VCaP (cell line): ENCODE measurements around the gene VAMP1.
A peak's percentile ranks its signal among the peaks of the same experiment; 100 is the strongest.
"Not testable (repeated sequence)": the region's sequence is repeated elsewhere in the genome, so short reads cannot be mapped to it uniquely, and the experiment has no call there.

Source experiments
- H3K27ac ChIP-seq: fragments of 450-650 bp; 2 replicates; pipeline ENCODE4 v1.5.1; 2017
- TF ChIP-seq, protein P1 (sequence below): fragments of 450-650 bp; conservative IDR thresholded peaks from 2 replicates; pipeline ENCODE4 v1.5.1; 2017; ENCODE audit warnings: mild to moderate bottlenecking, moderate library complexity

The VAMP1 gene

DNA sequence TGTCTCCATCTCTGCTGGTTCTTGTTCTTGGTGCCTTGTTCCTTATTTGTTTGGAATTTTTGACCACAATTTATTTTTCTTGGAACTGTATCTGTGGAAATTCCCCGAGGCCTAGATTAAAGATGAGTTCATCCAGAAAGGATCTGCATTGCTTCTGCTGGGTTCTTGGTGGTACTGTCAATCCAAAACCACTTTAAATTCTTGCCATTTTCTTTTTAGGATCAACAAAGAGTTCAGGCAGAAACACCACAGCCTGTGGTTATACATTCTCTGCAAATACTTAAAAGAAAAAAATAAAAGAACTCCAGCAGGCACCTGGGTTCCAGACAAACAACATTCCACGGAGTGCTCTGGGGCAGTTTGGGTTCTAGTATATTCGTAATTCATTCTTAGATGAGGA lies 6.0 kb upstream of the VAMP1 start:
- no peak overlapping the region for H3K27ac ChIP-seq
- TF ChIP-seq, protein P1, sequence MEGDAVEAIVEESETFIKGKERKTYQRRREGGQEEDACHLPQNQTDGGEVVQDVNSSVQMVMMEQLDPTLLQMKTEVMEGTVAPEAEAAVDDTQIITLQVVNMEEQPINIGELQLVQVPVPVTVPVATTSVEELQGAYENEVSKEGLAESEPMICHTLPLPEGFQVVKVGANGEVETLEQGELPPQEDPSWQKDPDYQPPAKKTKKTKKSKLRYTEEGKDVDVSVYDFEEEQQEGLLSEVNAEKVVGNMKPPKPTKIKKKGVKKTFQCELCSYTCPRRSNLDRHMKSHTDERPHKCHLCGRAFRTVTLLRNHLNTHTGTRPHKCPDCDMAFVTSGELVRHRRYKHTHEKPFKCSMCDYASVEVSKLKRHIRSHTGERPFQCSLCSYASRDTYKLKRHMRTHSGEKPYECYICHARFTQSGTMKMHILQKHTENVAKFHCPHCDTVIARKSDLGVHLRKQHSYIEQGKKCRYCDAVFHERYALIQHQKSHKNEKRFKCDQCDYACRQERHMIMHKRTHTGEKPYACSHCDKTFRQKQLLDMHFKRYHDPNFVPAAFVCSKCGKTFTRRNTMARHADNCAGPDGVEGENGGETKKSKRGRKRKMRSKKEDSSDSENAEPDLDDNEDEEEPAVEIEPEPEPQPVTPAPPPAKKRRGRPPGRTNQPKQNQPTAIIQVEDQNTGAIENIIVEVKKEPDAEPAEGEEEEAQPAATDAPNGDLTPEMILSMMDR, result no peak

DNA sequence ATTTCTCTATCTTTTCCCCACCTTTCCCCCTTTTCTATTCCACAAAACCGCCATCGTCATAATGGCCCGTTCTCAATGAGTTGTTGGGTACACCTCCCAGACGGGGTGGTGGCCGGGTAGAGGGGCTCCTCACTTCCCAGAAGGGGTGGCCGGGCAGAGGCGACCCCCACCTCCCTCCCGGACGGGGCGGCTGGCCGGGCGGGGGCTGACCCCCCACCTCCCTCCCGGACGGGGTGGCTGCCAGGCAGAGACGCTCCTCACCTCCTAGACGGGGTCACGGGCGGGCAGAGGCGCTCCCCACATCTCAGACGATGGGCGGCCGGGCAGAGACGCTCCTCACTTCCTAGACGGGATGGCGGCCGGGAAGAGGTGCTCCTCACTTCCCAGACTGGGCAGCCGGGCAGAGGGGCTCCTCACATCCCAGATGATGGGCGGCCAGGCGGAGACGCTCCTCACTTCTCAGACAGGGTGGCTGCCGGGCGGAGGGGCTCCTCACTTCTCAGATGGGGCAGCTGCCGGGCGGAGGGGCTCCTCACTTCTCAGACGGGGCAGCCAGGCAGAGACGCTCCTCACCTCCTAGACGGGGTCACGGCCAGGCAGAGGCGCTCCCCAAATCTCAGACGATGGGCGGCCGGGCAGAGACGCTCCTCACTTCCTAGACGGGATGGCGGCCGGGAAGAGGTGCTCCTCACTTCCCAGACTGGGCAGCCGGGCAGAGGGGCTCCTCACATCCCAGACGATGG lies 4.9 kb upstream of the VAMP1 start:
- not testable (repeated sequence) for H3K27ac ChIP-seq

DNA sequence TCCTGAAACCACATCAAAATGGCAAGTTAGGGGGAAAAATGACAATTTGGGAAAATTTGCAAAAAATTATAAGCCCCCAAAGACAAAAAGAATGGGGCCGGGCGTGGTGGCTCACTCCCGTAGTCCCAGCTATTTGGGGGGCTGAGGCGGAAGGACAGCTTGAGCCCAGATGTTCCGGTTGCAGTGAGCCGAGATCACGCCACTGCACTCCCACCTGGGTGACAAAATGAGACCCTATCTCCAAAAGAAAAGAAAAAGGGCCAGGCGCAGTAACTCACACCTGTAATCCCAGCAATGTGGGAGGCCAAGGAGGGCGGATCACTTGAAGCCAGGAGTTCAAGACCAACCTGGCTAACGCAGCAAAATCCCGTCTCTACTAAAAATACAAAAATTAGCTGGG lies 2.0 kb upstream of the VAMP1 start:
- TF ChIP-seq, protein P1, result no peak
- H3K27ac ChIP-seq, result no peak overlapping the region

DNA sequence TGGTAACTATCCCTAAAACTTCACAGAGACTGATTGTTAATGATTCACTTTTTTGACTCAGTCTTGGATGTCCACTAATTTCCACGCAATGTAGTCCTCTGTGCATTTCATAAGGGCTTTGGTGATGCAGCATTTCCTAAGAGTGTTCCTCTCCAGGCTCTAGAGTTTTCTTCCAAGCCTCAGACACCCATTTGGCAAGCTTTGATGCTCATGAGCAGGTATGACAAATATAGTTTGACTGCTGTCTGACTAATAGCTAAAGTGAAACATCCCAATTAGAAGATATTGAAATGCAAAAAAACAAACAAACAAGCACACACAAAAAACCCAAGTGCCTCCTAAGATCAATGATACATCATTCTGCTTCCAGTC lies 1.5 kb upstream of the VAMP1 start:
- H3K27ac ChIP-seq, result no peak overlapping the region
- TF ChIP-seq, protein P1, result no peak

DNA sequence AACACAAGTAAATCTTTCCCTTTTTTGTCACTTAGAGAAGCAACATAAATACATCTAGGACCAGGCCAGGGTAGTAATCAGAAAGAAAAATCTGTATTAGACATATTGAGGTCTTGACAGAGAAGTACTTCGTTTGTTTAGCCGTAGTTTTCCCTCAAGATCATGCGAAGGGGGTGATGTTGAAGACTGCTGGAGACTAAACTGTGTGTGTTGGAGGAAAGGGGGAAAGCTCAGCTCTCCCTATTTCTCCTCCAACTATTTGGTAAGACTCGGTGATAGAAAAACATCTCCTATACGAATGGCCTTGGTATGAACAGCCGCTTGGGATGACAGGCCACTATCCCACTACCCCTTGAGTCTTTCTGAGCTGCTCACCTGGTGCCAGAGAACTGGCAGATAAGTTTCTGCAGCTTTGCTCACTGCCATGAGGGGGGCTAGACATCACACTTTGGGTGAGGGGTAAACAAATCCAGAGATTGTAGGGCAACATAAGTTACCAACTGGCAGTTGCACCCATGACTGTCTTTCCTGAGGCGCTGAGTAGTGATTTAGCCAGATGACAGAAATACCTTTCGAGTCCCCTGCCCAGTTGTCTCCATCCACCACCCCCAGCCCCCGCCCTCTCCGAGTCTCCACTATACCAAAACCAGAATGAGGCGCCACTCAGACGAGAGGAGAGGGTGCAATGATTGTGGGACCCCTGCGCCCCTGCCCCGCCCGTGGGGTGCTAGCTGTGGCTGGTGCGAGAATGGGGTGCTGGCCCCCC lies 685 bp downstream of the VAMP1 start:
- H3K27ac ChIP-seq, result peak overlapping the region; percentile 74
- TF ChIP-seq, protein P1, result 0 out of 2 replicates have a peak, but pooled peaks have one; percentile 4

DNA sequence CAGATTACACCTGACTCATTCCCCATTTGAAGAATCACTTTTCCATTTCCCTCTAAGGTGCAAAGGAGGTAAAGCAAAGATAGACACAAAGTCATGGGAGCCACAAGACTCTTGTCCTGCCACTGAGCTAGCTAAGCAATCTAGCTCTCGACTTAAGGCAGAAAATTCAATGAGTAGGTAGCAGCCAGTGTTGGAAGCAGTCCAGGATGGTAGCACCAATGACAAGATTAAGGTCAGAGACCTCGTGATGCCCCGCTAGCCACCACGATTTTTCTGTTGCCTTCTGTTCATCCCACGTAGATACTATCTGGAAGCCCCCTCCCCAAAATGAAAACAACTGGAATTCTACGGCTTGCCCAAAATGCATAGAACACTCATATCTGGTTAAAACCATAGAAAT lies 1.4 kb downstream of the VAMP1 start:
- TF ChIP-seq, protein P1, result no peak
- H3K27ac ChIP-seq, result no peak overlapping the region

DNA sequence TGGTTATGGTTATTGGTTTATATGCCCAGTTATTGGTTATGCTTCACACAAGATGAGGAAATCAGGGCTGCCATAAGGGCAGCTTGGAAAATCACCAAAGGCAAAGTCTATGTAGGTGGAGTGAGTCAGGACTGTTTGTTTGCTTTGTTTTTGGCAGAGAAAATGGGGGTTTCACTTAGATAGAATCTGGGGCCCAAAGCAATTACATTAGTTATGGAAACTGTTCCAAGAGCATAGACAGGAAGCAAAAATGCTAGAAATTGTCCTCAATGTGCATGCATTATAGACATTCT lies 2.2 kb downstream of the VAMP1 start:
- TF ChIP-seq, protein P1, result no peak
- H3K27ac ChIP-seq, result no peak overlapping the region

DNA sequence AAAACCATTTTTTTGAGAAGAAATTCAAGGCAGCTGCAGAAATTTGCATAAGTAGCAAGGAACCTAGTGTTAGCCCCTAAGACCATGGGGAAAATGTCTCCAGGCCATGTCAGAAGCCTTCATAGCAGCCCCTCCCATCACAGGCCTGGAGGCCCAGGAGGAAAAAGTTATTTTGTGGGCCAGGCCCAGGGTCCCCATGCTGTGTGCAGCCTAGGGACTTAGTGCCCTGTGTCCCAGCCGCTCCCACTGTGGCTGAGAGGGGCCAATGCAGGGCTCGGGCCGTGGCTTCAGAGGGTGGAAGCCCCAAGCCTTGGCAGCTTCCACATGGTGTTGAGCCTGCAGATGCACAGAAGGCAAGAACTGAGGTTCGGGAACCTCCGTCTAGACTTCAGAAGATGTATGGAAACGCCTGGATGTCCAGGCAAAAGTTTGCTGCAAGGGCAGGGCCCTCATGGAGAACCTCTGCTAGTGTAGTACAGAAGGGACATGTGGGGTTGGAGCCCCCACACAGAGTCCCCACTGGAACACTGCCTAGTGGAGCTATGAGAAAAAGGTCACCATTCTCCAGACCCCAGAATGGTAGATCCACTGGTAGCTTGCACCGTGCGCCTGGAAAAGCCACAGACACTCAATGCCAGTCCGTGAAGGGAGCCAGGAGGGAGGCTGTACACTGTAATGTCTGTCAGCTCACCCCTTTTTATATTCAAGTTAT lies 2.8 kb downstream of the VAMP1 start:
- not testable (repeated sequence) for H3K27ac ChIP-seq

DNA sequence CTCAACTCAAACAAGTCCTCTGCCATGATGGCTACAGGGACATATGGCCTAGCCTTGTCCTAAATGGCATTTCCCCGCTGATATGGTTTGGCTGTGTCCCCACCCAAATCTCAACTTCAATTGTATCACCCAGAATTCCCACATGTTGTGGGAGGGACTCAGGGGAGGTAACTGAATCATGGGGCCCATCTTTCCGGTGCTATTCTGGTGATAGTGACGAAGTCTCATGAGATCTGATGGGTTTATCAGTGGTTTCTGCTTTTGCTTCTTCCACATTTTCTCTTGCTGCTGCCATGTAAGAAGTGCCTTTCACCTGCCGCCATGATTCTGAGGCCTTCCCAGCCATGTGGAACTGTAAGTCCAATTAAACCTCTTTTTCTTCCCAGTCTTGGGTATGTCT lies 3.7 kb downstream of the VAMP1 start:
- not testable (repeated sequence) for H3K27ac ChIP-seq
